ENCODE data around the gene ZNF618. TPM values are rescaled to one million over a fixed set of nuclear protein-coding genes. Genes with fewer than 3 reads are reported as not detected.

Gene ZNF618
- total and polyA plus RNA-seq, 2 experiments from 2014 or later: 10.2 to 14.0 TPM

- TF ChIP-seq EZH2 (IDR thresholded peaks at IDR 0.05; ENCODE audit: borderline replicate concordance): no peak
- no peak for TF ChIP-seq CTCF (IDR thresholded peaks at IDR 0.05; ENCODE audit: poor library complexity)
- TF ChIP-seq EZH2phosphoT487 (IDR thresholded peaks at IDR 0.05; ENCODE audit: low read depth, severe bottlenecking, unreplicated experiment): no peak
- peaks cover 5% of the 10 kb centered on the region for H4K20me1 ChIP-seq (ENCODE audit: insufficient read depth, poor library complexity, severe bottlenecking)
- no peak overlapping the region for H3K27ac ChIP-seq
- H3K4me3 ChIP-seq: no peak overlapping the region
- peaks cover 63% of the 10 kb centered on the region for H3K79me2 ChIP-seq
- H2AFZ ChIP-seq: no peak overlapping the region
- peaks cover 5% of the 10 kb centered on the region for H3K4me1 ChIP-seq (ENCODE audit: insufficient read depth)
- H3K27me3 ChIP-seq: no peaks in the 10 kb centered on the region
- H3K4me2 ChIP-seq: no peak overlapping the region
- H3K36me3 ChIP-seq (replicated peaks; ENCODE audit: insufficient read depth, low read depth): no peaks in the 10 kb centered on the region
- no peak for DNase-seq (ENCODE audit: low spot score)
- H3K9me2 ChIP-seq (replicated peaks; ENCODE audit: insufficient read depth): no peaks in the 10 kb centered on the region
- WGBS (ENCODE audit: low lambda C conversion rate, missing lambda C conversion rate): 93% methylated on average over 13 of the region's 13 CpGs
- no peaks in the 10 kb centered on the region for H3K9me3 ChIP-seq (ENCODE audit: low read depth)
These were observed 74.3 kb downstream of the ZNF618 start for GRCh38 chr9:113950195-113951031.

GRCh38 chr9:113951032-113951372 lies 74.9 kb downstream of the ZNF618 start:
- no peak overlapping the region for H2AFZ ChIP-seq
- no peak overlapping the region for H3K4me2 ChIP-seq
- no peak overlapping the region for H3K27ac ChIP-seq
- peaks cover 5% of the 10 kb centered on the region for H4K20me1 ChIP-seq (ENCODE audit: insufficient read depth, poor library complexity, severe bottlenecking)
- H3K4me3 ChIP-seq: no peak overlapping the region
- no peaks in the 10 kb centered on the region for H3K9me2 ChIP-seq (replicated peaks; ENCODE audit: insufficient read depth)
- H3K27me3 ChIP-seq: no peaks in the 10 kb centered on the region
- TF ChIP-seq EZH2phosphoT487 (IDR thresholded peaks at IDR 0.05; ENCODE audit: low read depth, severe bottlenecking, unreplicated experiment): no peak
- no peak for TF ChIP-seq EZH2 (IDR thresholded peaks at IDR 0.05; ENCODE audit: borderline replicate concordance)
- no peak for TF ChIP-seq CTCF (IDR thresholded peaks at IDR 0.05; ENCODE audit: poor library complexity)
- H3K79me2 ChIP-seq: peaks cover 64% of the 10 kb centered on the region
- peaks cover 5% of the 10 kb centered on the region for H3K4me1 ChIP-seq (ENCODE audit: insufficient read depth)
- no peaks in the 10 kb centered on the region for H3K36me3 ChIP-seq (replicated peaks; ENCODE audit: insufficient read depth, low read depth)
- DNase-seq (ENCODE audit: low spot score): no peak
- no peaks in the 10 kb centered on the region for H3K9me3 ChIP-seq (ENCODE audit: low read depth)
- WGBS (ENCODE audit: low lambda C conversion rate, missing lambda C conversion rate): 83% methylated on average over 2 of the region's 2 CpGs

GRCh38 chr9:113952676-113953075 lies 76.6 kb downstream of the ZNF618 start:
- Histone ChIP-seq H3K9me2 (replicated peaks; ENCODE audit: insufficient read depth) (no peaks in the 10 kb centered on the region), H3K27me3 (no peaks in the 10 kb centered on the region), H3K79me2 (peaks cover 64% of the 10 kb centered on the region), H3K4me2 (no peak overlapping the region), H3K9me3 (ENCODE audit: low read depth) (no peaks in the 10 kb centered on the region), H3K4me1 (ENCODE audit: insufficient read depth) (peaks cover 16% of the 10 kb centered on the region), H3K36me3 (replicated peaks; ENCODE audit: insufficient read depth, low read depth) (no peaks in the 10 kb centered on the region), H3K4me3 (no peak overlapping the region), H4K20me1 (ENCODE audit: insufficient read depth, poor library complexity, severe bottlenecking) (peaks cover 5% of the 10 kb centered on the region), H3K27ac (no peak overlapping the region), H2AFZ (no peak overlapping the region)
- no peak for DNase-seq (ENCODE audit: low spot score)
- TF ChIP-seq EZH2phosphoT487 (IDR thresholded peaks at IDR 0.05; ENCODE audit: low read depth, severe bottlenecking, unreplicated experiment) (no peak), EZH2 (IDR thresholded peaks at IDR 0.05; ENCODE audit: borderline replicate concordance) (no peak), CTCF (IDR thresholded peaks at IDR 0.05; ENCODE audit: poor library complexity) (no peak)
